Measurements from ENCODE around the gene XPO5. TPM values are rescaled to one million over a fixed set of nuclear protein-coding genes. Genes with fewer than 3 reads are reported as not detected.

The XPO5 gene
- total RNA-seq, 2 donors from 2014 or later, result 8.8 to 11.8 TPM

GRCh38 chr6:43517505-43518357 is 58.1 kb downstream of the XPO5 start:
- Histone ChIP-seq H3K27me3 (no peaks in the 10 kb centered on the region), H3K4me1 (peaks cover 0 to 36% of the 10 kb centered on the region in 2 donors), H3K4me3 (peak overlapping the region; percentile 83 to 91), H3K9me3 (no peaks in the 10 kb centered on the region), H3K27ac (peak overlapping the region in 1 of 2 donors; percentile 87), H3K36me3 (peaks cover 62% of the 10 kb centered on the region)
- TF ChIP-seq CTCF (IDR thresholded peaks at IDR 0.05), result no peak
- DNase-seq (ENCODE audit: low spot score), result no peak

GRCh38 chr6:43516697-43517504 is 58.9 kb downstream of the XPO5 start, which contains the start of the genes POLR1C and YIPF3:
POLR1C (plus strand) TSS chr6:43517089; CDS start chr6:43517110, 21 bp downstream.
YIPF3 (minus strand) TSS chr6:43516926; CDS start chr6:43516807, 119 bp downstream.
- Histone ChIP-seq H3K4me1 (peaks cover 0 to 44% of the 10 kb centered on the region in 2 donors), H3K9me3 (no peaks in the 10 kb centered on the region), H3K27ac (peak within 1 kb of the TSS; percentile 87 to 92), H3K27me3 (no peaks in the 10 kb centered on the region), H3K4me3 (peak within 1 kb of the TSS; percentile 83 to 91), H3K36me3 (peaks cover 62% of the 10 kb centered on the region)
- peak; percentile 98 for DNase-seq (ENCODE audit: low spot score)
- no peak for TF ChIP-seq CTCF (IDR thresholded peaks at IDR 0.05)

- TF ChIP-seq CTCF (IDR thresholded peaks at IDR 0.05), result no peak
- H3K27ac ChIP-seq, result peak overlapping the region; percentile 87 to 92
- H3K4me1 ChIP-seq, result peaks cover 0 to 50% of the 10 kb centered on the region in 2 donors
- H3K9me3 ChIP-seq, result no peaks in the 10 kb centered on the region
- no peaks in the 10 kb centered on the region for H3K27me3 ChIP-seq
- peaks cover 62% of the 10 kb centered on the region for H3K36me3 ChIP-seq
- peak overlapping the region; percentile 83 to 91 for H3K4me3 ChIP-seq
- DNase-seq (ENCODE audit: low spot score), result no peak
Measured at GRCh38 chr6:43516367-43516696, 59.5 kb downstream of the XPO5 start.

- H3K4me1 ChIP-seq, result peaks cover 0 to 53% of the 10 kb centered on the region in 2 donors
Measured at GRCh38 chr6:43515808-43516207, 60.0 kb downstream of the XPO5 start.

More at GRCh38 chr6:43515808-43516207, 60.0 kb downstream of the XPO5 start:
- peak overlapping the region; percentile 83 to 91 for H3K4me3 ChIP-seq
- H3K36me3 ChIP-seq, result peaks cover 59% of the 10 kb centered on the region
- peak overlapping the region in 1 of 2 donors; percentile 87 for H3K27ac ChIP-seq
- no peaks in the 10 kb centered on the region for H3K9me3 ChIP-seq
- no peak for DNase-seq (ENCODE audit: low spot score)
- TF ChIP-seq CTCF (IDR thresholded peaks at IDR 0.05), result no peak
- H3K27me3 ChIP-seq, result no peaks in the 10 kb centered on the region
